Measurements from ENCODE around the gene ARL6IP5. TPM values are rescaled to one million over a fixed set of nuclear protein-coding genes. Genes with fewer than 3 reads are reported as not detected.

ARL6IP5 gene
- total RNA-seq, 1 experiment from 2014 or later, result 16.9 TPM

- Histone ChIP-seq H4K5ac (ENCODE audit: insufficient read length, low read depth, low read length) (no peak overlapping the region), H3K4me2 (ENCODE audit: insufficient read depth, insufficient read length, low read length) (no peak overlapping the region), H3K56ac (ENCODE audit: insufficient read length, low read depth, low read length) (no peak overlapping the region), H3T11ph (ENCODE audit: low read length) (no peak overlapping the region), H4K20me1 (ENCODE audit: control insufficient read depth, insufficient read depth, insufficient read length) (no peaks in the 10 kb centered on the region), H4K91ac (ENCODE audit: insufficient read length, low read depth, low read length) (no peak overlapping the region), H2AK5ac (ENCODE audit: insufficient read length, low read length) (no peak overlapping the region), H3K4ac (ENCODE audit: low read depth, low read length) (no peak overlapping the region), H3K27me3 (ENCODE audit: insufficient read depth, low read length) (no peaks in the 10 kb centered on the region), H2AFZ (ENCODE audit: low read length) (no peak overlapping the region), H3K18ac (ENCODE audit: insufficient read length, low read depth, low read length) (no peak overlapping the region), H3K79me1 (ENCODE audit: insufficient read depth, low read depth, low read length, poor library complexity, severe bottlenecking) (no peaks in the 10 kb centered on the region), H3K23me2 (ENCODE audit: insufficient read length, low read depth, low read length, poor library complexity, severe bottlenecking) (no peaks in the 10 kb centered on the region), H2BK15ac (ENCODE audit: low read depth, low read length) (no peak overlapping the region), H3K9me3 (ENCODE audit: control insufficient read depth, low read depth, low read length) (no peaks in the 10 kb centered on the region), H2BK5ac (ENCODE audit: insufficient read length, low read length) (no peak overlapping the region), H3K23ac (ENCODE audit: insufficient read length, low read depth, low read length) (no peak overlapping the region), H3K27ac (ENCODE audit: insufficient read length, low read depth, low read length) (no peak overlapping the region), H3K14ac (ENCODE audit: insufficient read depth, low read length) (no peak overlapping the region), H3K4me1 (ENCODE audit: insufficient read depth, low read length) (peaks cover 12% of the 10 kb centered on the region), H2BK12ac (ENCODE audit: insufficient read length, low read depth, low read length) (no peak overlapping the region), H2BK20ac (ENCODE audit: low read depth, low read length, poor library complexity, severe bottlenecking) (no peak overlapping the region), H3K9ac (ENCODE audit: extremely low read depth, insufficient read length, low read length) (no peak overlapping the region), H3K79me2 (ENCODE audit: insufficient read depth, low read length) (no peaks in the 10 kb centered on the region; the same call in 1 of the 2 replicates), H4K8ac (replicated peaks; ENCODE audit: insufficient read length, low read depth, low read length) (no peak overlapping the region), H2BK120ac (ENCODE audit: low read depth, low read length, poor library complexity, severe bottlenecking) (no peak overlapping the region)
- Mint-ChIP-seq H3K9me3 (no peaks in the 10 kb centered on the region), H3K27ac (peak overlapping the region in 1 of 3 experiments; percentile 13; a peak in 1 of 7 replicates), H3K27me3 (ENCODE audit: low read depth) (no peaks in the 10 kb centered on the region), H3K36me3 (ENCODE audit: insufficient read depth in 1 of 3, low read depth in 3 of 3) (no peaks in the 10 kb centered on the region), H3K4me1 (peaks cover 17 to 19% of the 10 kb centered on the region in 2 experiments), H3K4me3 (no peak overlapping the region)
- WGBS (ENCODE audit: extremely low coverage, insufficient read length, low lambda C conversion rate), result no CpG with 5 or more reads among the region's 8 CpGs
- DNase-seq, result no peak
- TF ChIP-seq, protein P1, sequence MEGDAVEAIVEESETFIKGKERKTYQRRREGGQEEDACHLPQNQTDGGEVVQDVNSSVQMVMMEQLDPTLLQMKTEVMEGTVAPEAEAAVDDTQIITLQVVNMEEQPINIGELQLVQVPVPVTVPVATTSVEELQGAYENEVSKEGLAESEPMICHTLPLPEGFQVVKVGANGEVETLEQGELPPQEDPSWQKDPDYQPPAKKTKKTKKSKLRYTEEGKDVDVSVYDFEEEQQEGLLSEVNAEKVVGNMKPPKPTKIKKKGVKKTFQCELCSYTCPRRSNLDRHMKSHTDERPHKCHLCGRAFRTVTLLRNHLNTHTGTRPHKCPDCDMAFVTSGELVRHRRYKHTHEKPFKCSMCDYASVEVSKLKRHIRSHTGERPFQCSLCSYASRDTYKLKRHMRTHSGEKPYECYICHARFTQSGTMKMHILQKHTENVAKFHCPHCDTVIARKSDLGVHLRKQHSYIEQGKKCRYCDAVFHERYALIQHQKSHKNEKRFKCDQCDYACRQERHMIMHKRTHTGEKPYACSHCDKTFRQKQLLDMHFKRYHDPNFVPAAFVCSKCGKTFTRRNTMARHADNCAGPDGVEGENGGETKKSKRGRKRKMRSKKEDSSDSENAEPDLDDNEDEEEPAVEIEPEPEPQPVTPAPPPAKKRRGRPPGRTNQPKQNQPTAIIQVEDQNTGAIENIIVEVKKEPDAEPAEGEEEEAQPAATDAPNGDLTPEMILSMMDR (conservative IDR thresholded peaks at IDR 0.05), result no peak
Measured at GRCh38 chr3:69094467-69095205, 9.9 kb downstream of the ARL6IP5 start.

Data from H9 (cell line).